H1 (cell line): ENCODE measurements around the gene TOMM40. TPM values are rescaled to one million over a fixed set of nuclear protein-coding genes. Genes with fewer than 3 reads are reported as not detected.

Experiments
- CTCF ChIA-PET: fragments of 300-600 bp; sonication (Branson Sonifier 250); formaldehyde crosslinking; loops from one replicate; lab custom pipeline; 2021; ENCODE audit not compliant: partially characterized antibody; lab: Charles Lee
- POLR2A ChIA-PET: fragments of 300-600 bp; sonication (Branson Sonifier 250); formaldehyde crosslinking; loops from one replicate; lab custom pipeline; 2021; ENCODE audit warnings: inconsistent platforms; ENCODE audit not compliant: partially characterized antibody; lab: Charles Lee
- DNase-seq, 2 experiments: peaks; one replicate each; pipeline versions ENCODE4 v3.0.0 to v3.0.0-alpha.2; 2010 to 2022; ENCODE audit warnings: low spot score in 2 of 2, low read depth in 1 of 2, mixed read lengths in 1 of 2
- FAIRE-seq: peaks from 2 replicates; lab custom pipeline; 2011; peaks lifted over from hg19 to GRCh38; lab: Jason Lieb, UNC
- H2AFZ ChIP-seq: 2 replicates; pipeline ENCODE4 v1.8.1; 2012; ENCODE audit warnings: low read length, inconsistent platforms
- H2AK5ac ChIP-seq: 2 replicates; pipeline ENCODE4 v1.6.1; 2013; ENCODE audit warnings: low read depth, low read length
- H2BK120ac ChIP-seq: replicated peaks from 2 replicates; pipeline ENCODE3; 2013; ENCODE audit warnings: low read depth, low read length, inconsistent platforms
- H2BK12ac ChIP-seq: 2 replicates; pipeline ENCODE4 v1.6.1; 2013; ENCODE audit warnings: low read depth, low read length
- H2BK15ac ChIP-seq: 2 replicates; pipeline ENCODE4 v1.6.1; 2013; ENCODE audit warnings: low read length
- H2BK20ac ChIP-seq: 2 replicates; pipeline ENCODE4 v1.6.1; 2013; ENCODE audit warnings: low read length
- H2BK5ac ChIP-seq: 2 replicates; pipeline ENCODE4 v1.6.1; 2013; ENCODE audit warnings: low read depth, low read length
- H3K14ac ChIP-seq: 2 replicates; pipeline ENCODE4 v1.6.1; 2013; ENCODE audit warnings: inconsistent platforms; ENCODE audit not compliant: insufficient read length
- H3K18ac ChIP-seq: 2 replicates; pipeline ENCODE4 v1.6.1; 2013; ENCODE audit warnings: low read length; ENCODE audit errors: extremely low read depth
- H3K23ac ChIP-seq: 2 replicates; pipeline ENCODE4 v1.6.1; 2013; ENCODE audit warnings: inconsistent platforms; ENCODE audit not compliant: insufficient read length
- H3K23me2 ChIP-seq: 2 replicates; pipeline ENCODE4 v1.6.1; 2013; ENCODE audit warnings: low read depth, low read length
- H3K27ac ChIP-seq: 2 replicates; pipeline ENCODE4 v1.6.1; 2011; ENCODE audit warnings: low read depth, low read length, inconsistent platforms
- H3K27me3 ChIP-seq, 4 experiments: replicated peaks in 1 of 4; 1 replicate in 1 of 4; 2 replicates in 3 of 4; pipeline versions ENCODE4 v1.6.1 to v1.8.1; 2011 to 2013; ENCODE audit warnings: low read length in 3 of 4, mild to moderate bottlenecking in 3 of 4, inconsistent platforms in 2 of 4, mixed read lengths in 2 of 4, moderate library complexity in 1 of 4; ENCODE audit not compliant: control insufficient read depth in 3 of 4, insufficient read depth in 3 of 4; ENCODE audit errors: extremely low read depth in 1 of 4
- H3K36me3 ChIP-seq, 4 experiments: 2 replicates each; pipeline versions ENCODE4 v1.6.1 to v1.8.1; 2011 to 2013; ENCODE audit warnings: mild to moderate bottlenecking in 4 of 4, low read length in 3 of 4, moderate library complexity in 2 of 4, control low read depth in 1 of 4, inconsistent platforms in 1 of 4; ENCODE audit not compliant: insufficient read depth in 4 of 4, control insufficient read depth in 2 of 4
- H3K4ac ChIP-seq: replicated peaks from 2 replicates; pipeline ENCODE3; 2013; ENCODE audit warnings: low read length, low read depth, mixed read lengths, inconsistent platforms; ENCODE audit not compliant: insufficient read length
- H3K4me1 ChIP-seq, 4 experiments: replicated peaks in 1 of 4; 1 replicate in 1 of 4; 2 replicates in 3 of 4; pipeline versions ENCODE4 v1.6.1 to v1.8.1; 2011 to 2013; ENCODE audit warnings: low read length in 3 of 4, inconsistent platforms in 2 of 4, mixed read lengths in 1 of 4; ENCODE audit not compliant: insufficient read depth in 4 of 4, control insufficient read depth in 3 of 4
- H3K4me2 ChIP-seq, 2 experiments: 2 replicates each; pipeline versions ENCODE4 v1.6.1 to v1.8.1; 2011 to 2013; ENCODE audit warnings: low read depth in 2 of 2, low read length in 2 of 2, control low read depth in 1 of 2, inconsistent platforms in 1 of 2, mild to moderate bottlenecking in 1 of 2; ENCODE audit not compliant: insufficient read depth in 1 of 2
- H3K4me3 ChIP-seq, 4 experiments: fragments of 200-600, 300-600 bp in 1 of 4; sonication (generic), shearing (Covaris generic), sonication (Bioruptor Twin) in 1 of 4; 2 replicates each; pipeline versions ENCODE4 v1.5.1 to v1.8.1; 2011 to 2016; ENCODE audit warnings: low read length in 4 of 4, low read depth in 3 of 4, control low read depth in 2 of 4, inconsistent platforms in 2 of 4, mild to moderate bottlenecking in 2 of 4, mixed read lengths in 1 of 4, moderate library complexity in 1 of 4; ENCODE audit not compliant: insufficient read depth in 2 of 4; ENCODE audit errors: extremely low read depth in 1 of 4
- H3K56ac ChIP-seq: replicated peaks from 2 replicates; pipeline ENCODE3; 2013; ENCODE audit warnings: low read depth, mild to moderate bottlenecking, mixed read lengths, low read length, inconsistent platforms; ENCODE audit not compliant: insufficient read length
- H3K79me1 ChIP-seq: 2 replicates; pipeline ENCODE4 v1.6.1; 2013; ENCODE audit warnings: low read depth, low read length, control low read depth
- H3K79me2 ChIP-seq, 2 experiments: 2 replicates each; pipeline versions ENCODE4 v1.6.1 to v1.8.1; 2012 to 2013; ENCODE audit warnings: low read length in 2 of 2, mild to moderate bottlenecking in 2 of 2, inconsistent platforms in 1 of 2; ENCODE audit not compliant: insufficient read depth in 2 of 2, control insufficient read depth in 1 of 2
- H3K9ac ChIP-seq, 4 experiments: replicated peaks in 1 of 4; 1 replicate in 1 of 4; 2 replicates in 3 of 4; pipeline versions ENCODE4 v1.6.1 to v1.8.1; 2011 to 2013; ENCODE audit warnings: low read depth in 3 of 4, low read length in 3 of 4, control low read depth in 2 of 4, mild to moderate bottlenecking in 2 of 4, moderate library complexity in 2 of 4, inconsistent platforms in 1 of 4; ENCODE audit errors: extremely low read depth in 1 of 4
- H3K9me3 ChIP-seq, 2 experiments: 2 replicates each; pipeline versions ENCODE4 v1.6.1 to v1.8.1; 2012 to 2013; ENCODE audit warnings: mild to moderate bottlenecking in 2 of 2, moderate library complexity in 2 of 2, control low read depth in 1 of 2, inconsistent platforms in 1 of 2, low read depth in 1 of 2, low read length in 1 of 2, mixed read lengths in 1 of 2; ENCODE audit not compliant: insufficient read depth in 2 of 2
- H4K20me1 ChIP-seq, 2 experiments: replicated peaks in 1 of 2; 2 replicates each; pipeline versions ENCODE3 to v1.8.1; 2011 to 2013; ENCODE audit warnings: inconsistent platforms in 2 of 2, low read length in 2 of 2, mild to moderate bottlenecking in 1 of 2; ENCODE audit not compliant: insufficient read depth in 2 of 2, control insufficient read depth in 1 of 2
- H4K5ac ChIP-seq: 2 replicates; pipeline ENCODE4 v1.6.1; 2013; ENCODE audit warnings: low read length, low read depth, mixed read lengths, inconsistent platforms; ENCODE audit not compliant: insufficient read length
- H4K8ac ChIP-seq: 2 replicates; pipeline ENCODE4 v1.8.0; 2013; ENCODE audit warnings: mild to moderate bottlenecking, moderate library complexity, low read length, inconsistent platforms; ENCODE audit not compliant: insufficient read depth; ENCODE audit errors: extremely low read depth
- H4K91ac ChIP-seq: replicated peaks from 2 replicates; pipeline ENCODE3; 2013; ENCODE audit warnings: low read length, mixed read lengths, inconsistent platforms; ENCODE audit not compliant: insufficient read length
- BACH1 ChIP-seq: IDR thresholded peaks from 2 replicates; pipeline ENCODE4 v1.6.1; 2012; ENCODE audit warnings: low read length, improper control_type of control experiment
- KDM1A ChIP-seq: fragments of 200-600, 300-600 bp; sonication (generic); IDR thresholded peaks from 2 replicates; pipeline ENCODE4 v1.7.1; 2016; ENCODE audit warnings: mild to moderate bottlenecking, low read length, borderline replicate concordance
- WGBS, 2 experiments: shearing (Covaris generic) in 1 of 2; methylation state at CpG; one replicate each; pipeline versions ENCODE4 v1.1.6 to v1.1.7; 2013 to 2015; ENCODE audit warnings: low lambda C conversion rate in 2 of 2, mixed read lengths in 2 of 2, inconsistent platforms in 1 of 2, low coverage in 1 of 2, missing lambda C conversion rate in 1 of 2; ENCODE audit not compliant: insufficient replicate concordance in 2 of 2, insufficient coverage in 1 of 2, insufficient read length in 1 of 2; ENCODE audit errors: extremely low coverage in 1 of 2, missing lambda C conversion rate in 1 of 2; 5-methylcytosine and 5-hydroxymethylcytosine counted together
- polyA plus RNA-seq, 7 experiments: library from polyadenylated mRNA; depleted of rRNA in 3 of 7; stranded (reverse) in 5 of 7; unstranded in 2 of 7; fragments of >200 nt in 5 of 7; fragments of 200-250 nt in 2 of 7; gene quantifications; 1 replicate in 5 of 7; 2 replicates in 1 of 7; 4 replicates in 1 of 7; pipeline versions ENCODE4 v1.2.1 to v1.2.3, GENCODE V29; 2011 to 2013; ENCODE audit warnings: missing spikeins in 2 of 7, mixed read lengths in 2 of 7
- total RNA-seq: library from RNA; stranded (reverse); fragmentation: NEBNext Ultra II Directional; extraction: Animal tissue kit (Norgen Biotek cat#: 25700); gene quantifications from 2 replicates; pipeline ENCODE4 v1.2.1, GENCODE V29; 2021

TOMM40 gene
- total and polyA plus RNA-seq, 2 of the 8 experiments (the other 6 are each of a cell fraction or from before 2014, with no cell fraction given): 154 to 179 TPM

DNA sequence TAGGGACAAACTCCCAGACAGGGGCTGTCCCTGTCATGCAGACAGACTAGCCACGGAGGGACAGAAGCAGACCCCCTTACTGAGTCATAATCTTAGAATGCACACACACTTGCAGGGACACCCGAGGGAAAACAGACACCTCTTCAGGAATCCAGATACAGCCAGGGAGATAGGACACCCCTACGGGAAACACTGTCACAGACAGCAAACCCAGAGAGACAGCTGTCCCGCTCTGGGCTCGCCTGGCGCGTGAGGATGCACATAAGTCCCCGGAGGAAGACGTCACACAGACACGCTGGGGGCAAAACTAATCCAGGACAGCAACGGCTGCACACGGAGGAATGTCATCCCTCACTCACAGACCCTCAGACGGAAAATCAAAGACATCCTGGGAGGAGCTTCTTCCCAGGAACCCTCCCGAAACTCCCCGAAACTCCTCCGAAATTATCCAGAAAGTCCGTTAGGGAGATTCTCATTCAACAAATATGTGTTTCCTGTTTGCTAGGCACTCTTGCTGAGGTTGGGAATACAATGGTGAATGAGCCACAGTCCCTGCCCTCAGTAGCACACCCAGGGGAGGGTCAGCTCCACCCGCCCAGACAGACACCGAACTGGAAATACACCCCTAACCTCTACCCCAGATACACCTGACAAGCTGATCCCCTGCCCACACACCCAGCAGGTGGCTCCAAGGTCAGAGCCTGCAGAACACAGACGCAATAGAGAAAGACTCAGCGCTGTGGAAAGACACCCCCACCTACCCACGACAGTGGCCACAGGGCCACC lies 15.2 kb upstream of the TOMM40 start:
- H3K23me2 ChIP-seq: no peaks in the 10 kb centered on the region
- no peak overlapping the region for H2BK5ac ChIP-seq
- peaks cover 0 to 20% (median 3%) of the 10 kb centered on the region in 4 experiments; a peak in 5 of 7 replicates for H3K4me1 ChIP-seq
- no peak overlapping the region for H3K4ac ChIP-seq
- H3K27ac ChIP-seq: no peak overlapping the region
- ChIA-PET POLR2A (interaction anchor here (0.9 to 13.6 kb wide), 9 partner anchors 11 to 82 kb away, joined by 3 to 109 read pairs (median 4); partner anchors contain the start of genes APOE, NECTIN2 and TOMM40), CTCF (no interaction called here)
- no peak overlapping the region for H3K9ac ChIP-seq
- no peak overlapping the region for H3K4me3 ChIP-seq
- no peaks in the 10 kb centered on the region for H3K27me3 ChIP-seq
- no peaks in the 10 kb centered on the region for H3K79me1 ChIP-seq
- H3K23ac ChIP-seq: no peak overlapping the region
- no peak for FAIRE-seq
- no peak for DNase-seq
- no peak overlapping the region for H2BK20ac ChIP-seq
- no peak overlapping the region for H2BK120ac ChIP-seq
- H2AFZ ChIP-seq: no peak overlapping the region
- peaks cover 8 to 23% of the 10 kb centered on the region in 2 experiments for H4K20me1 ChIP-seq
- H3K18ac ChIP-seq: no peak overlapping the region
- peaks cover 40 to 84% (median 61%) of the 10 kb centered on the region in 4 experiments for H3K36me3 ChIP-seq
- WGBS, 2 experiments: 92% methylated on average over 22 of the region's 22 CpGs; no CpG with 5 or more reads in 1 of the 2 experiments
- no peak overlapping the region for H2BK12ac ChIP-seq
- H4K91ac ChIP-seq: no peak overlapping the region
- H4K8ac ChIP-seq: no peak overlapping the region
- no peak overlapping the region for H2AK5ac ChIP-seq
- no peak overlapping the region for H3K14ac ChIP-seq
- no peaks in the 10 kb centered on the region; a peak in 1 of 4 replicates for H3K79me2 ChIP-seq
- no peaks in the 10 kb centered on the region for H3K9me3 ChIP-seq
- H2BK15ac ChIP-seq: no peak overlapping the region
- H3K4me2 ChIP-seq: no peak overlapping the region
- TF ChIP-seq BACH1 (no peak), KDM1A (no peak)
- H4K5ac ChIP-seq: no peak overlapping the region
- H3K56ac ChIP-seq: no peak overlapping the region
